Type B pancreatic cell (in vitro differentiated cells): Measurements from ENCODE around the gene ZBTB12. TPM values are rescaled to one million over a fixed set of nuclear protein-coding genes. Genes with fewer than 3 reads are reported as not detected.

Experiments used
- DNase-seq: peaks from one replicate; pipeline ENCODE4 v3.0.0; 2021; ENCODE audit warnings: mixed read lengths; ENCODE audit not compliant: unreplicated experiment; ENCODE audit errors: extremely low spot score
- H3K27ac Mint-ChIP-seq: 2 replicates; pipeline ENCODE4 v1.8.0; 2021; ENCODE audit warnings: mild to moderate bottlenecking, mixed read lengths
- H3K27me3 Mint-ChIP-seq: 2 replicates; pipeline ENCODE4 v1.8.0; 2021; ENCODE audit warnings: mixed read lengths
- H3K36me3 Mint-ChIP-seq: 2 replicates; pipeline ENCODE4 v1.8.0; 2021; ENCODE audit warnings: mixed read lengths
- H3K4me1 Mint-ChIP-seq: one replicate; pipeline ENCODE4 v1.8.0; 2021; ENCODE audit warnings: mixed read lengths; ENCODE audit not compliant: unreplicated experiment
- H3K4me3 Mint-ChIP-seq: 2 replicates; pipeline ENCODE4 v1.8.0; 2021; ENCODE audit warnings: mild to moderate bottlenecking, mixed read lengths
- H3K9me3 Mint-ChIP-seq: 2 replicates; pipeline ENCODE4 v1.8.0; 2021; ENCODE audit warnings: mixed read lengths
- CTCF ChIP-seq: fragments of 200-600 bp; sonication (generic); conservative IDR thresholded peaks from 2 replicates; pipeline ENCODE4 v1.5.0; 2021; ENCODE audit warnings: antibody characterized with exemption, mild to moderate bottlenecking
- total RNA-seq: library from RNA; stranded (reverse); gene quantifications from 2 replicates; pipeline ENCODE4 v1.2.1, GENCODE V29; 2021; ENCODE audit warnings: low replicate concordance

ZBTB12 gene
- total RNA-seq, 1 donor from 2014 or later = 37.7 TPM

- H3K4me3 Mint-ChIP-seq = peak within 1 kb of the TSS; percentile 95
- peak; percentile 88 for DNase-seq
- peak within 1 kb of the TSS; percentile 92 for H3K27ac Mint-ChIP-seq
- H3K36me3 Mint-ChIP-seq = peaks cover 3% of the 10 kb centered on the region
- peaks cover 13% of the 10 kb centered on the region for H3K4me1 Mint-ChIP-seq
- H3K9me3 Mint-ChIP-seq = no peaks in the 10 kb centered on the region
- no peak for TF ChIP-seq CTCF
- no peaks in the 10 kb centered on the region for H3K27me3 Mint-ChIP-seq
These were observed 4.1 kb downstream of the ZBTB12 start, which contains the start of gene EHMT2 for GRCh38 chr6:31897612-31898382. EHMT2 (minus strand) TSS chr6:31897698; CDS start chr6:31897677, 21 bp downstream.

DNA sequence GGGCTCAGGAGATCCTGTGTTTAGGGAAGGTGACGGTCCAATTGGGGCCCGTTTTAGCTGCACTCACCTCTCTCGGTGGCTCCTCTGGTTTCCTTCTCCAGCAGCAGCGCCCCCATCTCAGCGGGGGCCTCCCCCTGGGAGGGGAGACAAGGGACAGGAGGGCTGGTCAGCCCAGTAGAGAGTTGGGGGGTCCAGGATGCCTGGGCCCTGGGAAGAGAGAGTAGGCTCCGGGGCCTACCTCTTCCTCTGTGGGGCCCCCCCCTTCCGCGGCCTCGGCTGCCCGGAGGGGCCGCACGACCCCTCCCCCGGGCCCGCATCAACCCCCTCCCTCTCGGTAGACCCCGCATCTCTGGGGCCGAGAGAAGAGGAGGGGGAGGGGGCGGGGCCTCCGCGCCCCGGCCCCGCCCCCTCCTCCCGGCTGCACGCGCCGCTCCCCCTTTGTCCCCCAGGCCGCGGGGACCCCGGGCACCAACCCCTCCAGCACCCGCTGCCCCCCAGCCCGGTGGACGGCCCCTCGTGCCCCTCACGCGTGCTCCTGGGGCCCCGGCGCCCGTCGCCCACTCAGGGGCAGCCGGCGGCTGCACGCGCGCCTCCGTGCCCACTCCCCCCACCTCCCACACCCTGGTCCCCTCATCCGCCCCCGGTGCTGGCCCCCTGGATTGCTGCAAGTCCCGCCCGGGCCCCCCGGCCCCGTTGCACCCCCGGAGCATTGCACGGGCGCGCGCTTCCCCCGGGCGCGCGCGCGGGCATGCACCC is 4.9 kb downstream of the ZBTB12 start:
- Mint-ChIP-seq H3K9me3 (no peaks in the 10 kb centered on the region), H3K27ac (no peak overlapping the region), H3K4me1 (peaks cover 8% of the 10 kb centered on the region), H3K36me3 (peaks cover 9% of the 10 kb centered on the region), H3K4me3 (peak overlapping the region; percentile 86), H3K27me3 (no peaks in the 10 kb centered on the region)
- TF ChIP-seq CTCF = no peak
- no peak for DNase-seq

GRCh38 chr6:31896493-31896855 is 5.4 kb downstream of the ZBTB12 start:
- H3K4me1 Mint-ChIP-seq = peaks cover 8% of the 10 kb centered on the region
- no peak for TF ChIP-seq CTCF
- DNase-seq = no peak
- peak overlapping the region; percentile 86 for H3K4me3 Mint-ChIP-seq
- H3K27ac Mint-ChIP-seq = no peak overlapping the region
- peaks cover 10% of the 10 kb centered on the region for H3K36me3 Mint-ChIP-seq
- no peaks in the 10 kb centered on the region for H3K27me3 Mint-ChIP-seq
- H3K9me3 Mint-ChIP-seq = no peaks in the 10 kb centered on the region

DNA sequence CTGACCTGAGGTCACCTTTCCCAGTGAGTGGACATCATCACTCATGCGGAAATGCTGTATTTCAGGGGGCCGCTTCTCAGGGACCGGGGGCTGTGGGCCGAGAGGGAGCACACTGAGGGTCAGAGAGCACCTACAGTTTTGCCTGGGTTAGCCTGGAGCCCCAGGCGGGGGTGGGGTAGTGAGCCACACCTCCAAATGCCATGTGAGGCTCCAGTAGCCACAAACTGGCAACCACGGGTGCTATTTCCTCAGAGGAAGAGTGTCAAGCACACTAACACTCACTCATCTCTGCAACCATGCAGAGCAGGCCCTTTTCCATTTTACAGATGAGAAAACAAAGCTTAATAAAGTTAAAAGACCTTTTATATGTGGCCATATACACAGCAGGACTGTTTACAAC is 9.1 kb downstream of the ZBTB12 start:
- no peak overlapping the region for H3K27ac Mint-ChIP-seq
- H3K4me3 Mint-ChIP-seq = no peak overlapping the region
- TF ChIP-seq CTCF = no peak
- no peak for DNase-seq
- peaks cover 23% of the 10 kb centered on the region for H3K36me3 Mint-ChIP-seq
- H3K9me3 Mint-ChIP-seq = no peaks in the 10 kb centered on the region
- H3K27me3 Mint-ChIP-seq = no peaks in the 10 kb centered on the region
- no peaks in the 10 kb centered on the region for H3K4me1 Mint-ChIP-seq

DNA sequence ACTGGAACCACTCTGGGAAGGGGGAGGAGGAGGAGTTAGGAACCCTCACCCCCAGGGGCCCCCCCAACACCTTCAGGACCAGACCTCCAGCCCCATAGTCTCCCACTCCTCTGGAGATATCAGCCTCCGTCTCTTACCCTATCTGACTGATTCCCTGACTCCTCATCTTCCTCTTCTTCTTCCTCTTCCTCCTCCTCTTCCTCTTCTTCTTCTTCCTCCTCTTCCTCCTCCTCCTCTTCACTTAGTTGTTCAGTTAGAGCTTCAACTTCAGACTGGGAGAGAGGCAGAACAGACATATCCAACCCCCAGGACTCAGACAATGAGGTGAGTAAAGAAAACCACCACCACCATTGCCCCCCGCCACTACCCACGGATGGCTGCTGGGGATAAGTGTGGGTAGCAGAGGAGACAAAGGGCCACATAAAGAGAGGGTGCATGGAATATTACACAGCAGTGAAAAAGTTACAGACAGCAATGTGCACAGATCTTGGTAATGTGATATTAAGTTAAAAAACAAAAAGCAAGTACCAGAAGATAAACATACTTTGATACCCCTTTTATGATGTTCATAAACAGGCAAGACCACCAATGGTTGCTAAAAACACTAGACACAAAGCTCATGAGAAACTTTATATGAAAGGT is 12.4 kb downstream of the ZBTB12 start:
- H3K36me3 Mint-ChIP-seq = peaks cover 30% of the 10 kb centered on the region

More for the DNA sequence above, 12.4 kb downstream of the ZBTB12 start:
- Mint-ChIP-seq H3K27me3 (no peaks in the 10 kb centered on the region), H3K27ac (no peak overlapping the region), H3K4me3 (no peak overlapping the region), H3K4me1 (no peaks in the 10 kb centered on the region), H3K9me3 (no peaks in the 10 kb centered on the region)
- no peak for TF ChIP-seq CTCF
- no peak for DNase-seq
